Activated naive CD4-positive, alpha-beta T cell treated with anti-CD3 and anti-CD28 coated beads, Interleukin-2, amount 50 U/mL, for 24 hours (primary cell): ENCODE measurements around the gene STRBP.

ENCODE experiments used
- H3K27ac Mint-ChIP-seq: one replicate; pipeline ENCODE4 v1.8.0; 2021; ENCODE audit warnings: mild to moderate bottlenecking, mixed read lengths
- H3K27me3 Mint-ChIP-seq: one replicate; pipeline ENCODE4 v1.8.0; 2021; ENCODE audit warnings: mixed read lengths
- H3K36me3 Mint-ChIP-seq: one replicate; pipeline ENCODE4 v1.8.0; 2021; ENCODE audit warnings: mixed read lengths
- H3K4me1 Mint-ChIP-seq: one replicate; pipeline ENCODE4 v1.8.0; 2021; ENCODE audit warnings: mixed read lengths
- H3K4me3 Mint-ChIP-seq: one replicate; pipeline ENCODE4 v1.8.0; 2021; ENCODE audit warnings: mild to moderate bottlenecking, mixed read lengths
- H3K9me3 Mint-ChIP-seq: one replicate; pipeline ENCODE4 v1.8.0; 2021; ENCODE audit warnings: mixed read lengths

STRBP gene

GRCh38 chr9:123120131-123120530 is 148.3 kb downstream of the STRBP start:
- H3K27ac Mint-ChIP-seq = no peak overlapping the region
- H3K27me3 Mint-ChIP-seq = no peaks in the 10 kb centered on the region

GRCh38 chr9:123119566-123119965 is 148.8 kb downstream of the STRBP start:
- H3K4me1 Mint-ChIP-seq = peaks cover 8% of the 10 kb centered on the region
- H3K4me3 Mint-ChIP-seq = no peak overlapping the region
- H3K9me3 Mint-ChIP-seq = no peaks in the 10 kb centered on the region
- no peaks in the 10 kb centered on the region for H3K27me3 Mint-ChIP-seq
- no peak overlapping the region for H3K27ac Mint-ChIP-seq
- H3K36me3 Mint-ChIP-seq = peaks cover 3% of the 10 kb centered on the region

More at GRCh38 chr9:123120131-123120530, 148.3 kb downstream of the STRBP start:
- no peaks in the 10 kb centered on the region for H3K9me3 Mint-ChIP-seq
- peaks cover 3% of the 10 kb centered on the region for H3K36me3 Mint-ChIP-seq
- H3K4me3 Mint-ChIP-seq = no peak overlapping the region
- peaks cover 8% of the 10 kb centered on the region for H3K4me1 Mint-ChIP-seq

DNA sequence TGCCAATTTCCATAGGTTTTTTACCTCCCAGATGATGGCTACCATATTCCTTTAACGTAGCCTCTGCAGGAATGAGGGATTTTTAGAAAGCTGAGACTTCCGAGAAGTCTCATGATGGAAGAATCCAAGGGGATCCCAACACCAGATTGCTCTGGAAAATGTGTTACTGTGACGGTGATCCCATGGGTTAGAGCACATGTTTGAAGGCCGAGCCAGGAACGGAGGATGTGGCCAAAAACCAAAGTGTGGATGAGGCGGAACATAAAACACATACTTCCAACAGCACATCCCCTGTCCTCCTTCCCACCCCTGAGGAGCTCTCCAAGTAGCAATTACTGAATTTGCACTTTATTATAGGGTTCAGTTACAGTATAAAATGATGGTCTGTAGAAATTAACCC is 152.3 kb downstream of the STRBP start:
- H3K36me3 Mint-ChIP-seq = no peaks in the 10 kb centered on the region
- H3K27ac Mint-ChIP-seq = peak overlapping the region; percentile 5

GRCh38 chr9:123115146-123115913 is 153.1 kb downstream of the STRBP start:
- Mint-ChIP-seq H3K9me3 (no peaks in the 10 kb centered on the region), H3K27ac (peak overlapping the region; percentile 38), H3K27me3 (no peaks in the 10 kb centered on the region), H3K4me3 (no peak overlapping the region), H3K36me3 (no peaks in the 10 kb centered on the region), H3K4me1 (peaks cover 20% of the 10 kb centered on the region)

More for the DNA sequence above, 152.3 kb downstream of the STRBP start:
- H3K27me3 Mint-ChIP-seq = no peaks in the 10 kb centered on the region
- H3K9me3 Mint-ChIP-seq = no peaks in the 10 kb centered on the region
- H3K4me3 Mint-ChIP-seq = no peak overlapping the region
- peaks cover 19% of the 10 kb centered on the region for H3K4me1 Mint-ChIP-seq

GRCh38 chr9:123113185-123113584 is 155.2 kb downstream of the STRBP start:
- Mint-ChIP-seq H3K27me3 (no peaks in the 10 kb centered on the region), H3K4me1 (peaks cover 20% of the 10 kb centered on the region), H3K36me3 (no peaks in the 10 kb centered on the region), H3K27ac (peak overlapping the region; percentile 89), H3K4me3 (no peak overlapping the region), H3K9me3 (no peaks in the 10 kb centered on the region)

DNA sequence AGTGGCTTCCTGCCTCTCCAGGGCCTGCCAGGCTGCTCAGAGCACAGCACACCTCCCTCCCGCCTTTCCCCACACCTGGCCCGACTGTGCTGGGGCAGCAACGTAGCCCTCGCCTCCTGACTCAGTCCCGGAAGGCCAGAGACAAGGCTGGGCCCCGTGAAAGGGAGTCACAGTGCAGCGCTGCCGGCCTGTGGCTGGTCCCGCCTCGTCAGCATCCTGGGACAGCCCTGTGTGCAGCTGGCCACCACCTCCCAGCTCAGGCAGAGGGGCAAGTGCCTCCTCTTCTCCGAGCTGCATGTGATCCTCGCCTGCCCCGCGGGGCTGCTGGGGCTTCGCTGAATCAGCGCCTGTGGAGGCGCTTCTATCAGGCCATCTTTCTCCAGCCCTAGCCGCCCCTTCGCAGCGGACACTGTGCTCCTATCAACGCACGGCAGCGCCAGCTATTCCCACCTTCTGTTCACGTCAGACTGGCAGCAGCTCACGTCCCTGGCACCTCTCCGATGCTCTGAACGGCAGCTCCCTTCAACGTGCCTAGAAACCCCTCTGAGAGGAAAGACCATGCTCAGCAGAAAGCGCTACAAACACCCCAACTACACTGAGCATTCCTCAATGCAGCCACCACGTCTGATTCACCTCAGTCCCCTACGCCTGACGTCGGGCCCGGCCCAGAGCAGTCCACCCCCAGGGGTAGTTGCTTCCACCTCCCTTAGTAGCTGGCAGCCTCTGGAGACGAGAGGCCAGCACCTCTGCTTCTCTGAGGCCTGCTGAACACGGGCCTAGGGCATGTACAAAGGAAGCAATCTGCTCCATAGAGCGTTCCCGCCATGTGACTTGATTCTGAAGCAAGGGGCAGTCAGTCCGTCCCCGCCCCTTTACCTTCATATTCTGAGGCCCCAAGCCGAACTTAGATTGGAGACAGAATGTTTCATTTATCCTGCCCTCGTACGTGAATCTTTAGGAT is 156.1 kb downstream of the STRBP start:
- H3K4me1 Mint-ChIP-seq = peaks cover 20% of the 10 kb centered on the region
- no peaks in the 10 kb centered on the region for H3K27me3 Mint-ChIP-seq
- no peak overlapping the region for H3K4me3 Mint-ChIP-seq
- H3K27ac Mint-ChIP-seq = peak overlapping the region; percentile 51
- no peaks in the 10 kb centered on the region for H3K36me3 Mint-ChIP-seq
- H3K9me3 Mint-ChIP-seq = no peaks in the 10 kb centered on the region

- peaks cover 20% of the 10 kb centered on the region for H3K4me1 Mint-ChIP-seq
- peaks cover 2% of the 10 kb centered on the region for H3K36me3 Mint-ChIP-seq
- H3K27ac Mint-ChIP-seq = peak overlapping the region; percentile 14
- H3K27me3 Mint-ChIP-seq = no peaks in the 10 kb centered on the region
- no peak overlapping the region for H3K4me3 Mint-ChIP-seq
- no peaks in the 10 kb centered on the region for H3K9me3 Mint-ChIP-seq
These were observed 156.9 kb downstream of the STRBP start for GRCh38 chr9:123111427-123112014.

GRCh38 chr9:123109540-123110279 is 158.7 kb downstream of the STRBP start:
- no peak overlapping the region for H3K4me3 Mint-ChIP-seq
- H3K27me3 Mint-ChIP-seq = no peaks in the 10 kb centered on the region
- H3K4me1 Mint-ChIP-seq = peaks cover 20% of the 10 kb centered on the region
- H3K9me3 Mint-ChIP-seq = no peaks in the 10 kb centered on the region
- no peak overlapping the region for H3K27ac Mint-ChIP-seq
- peaks cover 2% of the 10 kb centered on the region for H3K36me3 Mint-ChIP-seq

DNA sequence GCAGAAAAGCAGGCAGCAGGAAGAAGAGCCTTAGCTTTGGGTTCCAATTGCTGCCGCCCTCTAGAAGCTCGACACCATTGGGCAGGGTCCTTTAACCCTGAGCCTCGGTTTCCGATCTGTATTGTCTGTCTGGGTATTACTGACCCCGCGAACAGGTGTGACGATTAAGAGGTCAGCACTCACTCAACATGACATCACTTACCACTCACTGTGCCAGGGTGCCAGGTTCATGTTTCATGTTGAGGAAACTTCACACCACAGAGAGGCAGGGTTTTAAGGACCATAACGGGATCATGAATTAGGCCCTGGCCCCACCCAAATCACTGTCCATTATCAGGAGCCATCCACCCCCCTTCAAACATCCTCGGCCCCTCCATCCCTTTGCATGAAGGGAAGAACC is 159.4 kb downstream of the STRBP start:
- no peak overlapping the region for H3K4me3 Mint-ChIP-seq
- H3K36me3 Mint-ChIP-seq = peaks cover 2% of the 10 kb centered on the region
- H3K4me1 Mint-ChIP-seq = peaks cover 20% of the 10 kb centered on the region
- H3K27ac Mint-ChIP-seq = no peak overlapping the region
- H3K27me3 Mint-ChIP-seq = no peaks in the 10 kb centered on the region
- no peaks in the 10 kb centered on the region for H3K9me3 Mint-ChIP-seq

DNA sequence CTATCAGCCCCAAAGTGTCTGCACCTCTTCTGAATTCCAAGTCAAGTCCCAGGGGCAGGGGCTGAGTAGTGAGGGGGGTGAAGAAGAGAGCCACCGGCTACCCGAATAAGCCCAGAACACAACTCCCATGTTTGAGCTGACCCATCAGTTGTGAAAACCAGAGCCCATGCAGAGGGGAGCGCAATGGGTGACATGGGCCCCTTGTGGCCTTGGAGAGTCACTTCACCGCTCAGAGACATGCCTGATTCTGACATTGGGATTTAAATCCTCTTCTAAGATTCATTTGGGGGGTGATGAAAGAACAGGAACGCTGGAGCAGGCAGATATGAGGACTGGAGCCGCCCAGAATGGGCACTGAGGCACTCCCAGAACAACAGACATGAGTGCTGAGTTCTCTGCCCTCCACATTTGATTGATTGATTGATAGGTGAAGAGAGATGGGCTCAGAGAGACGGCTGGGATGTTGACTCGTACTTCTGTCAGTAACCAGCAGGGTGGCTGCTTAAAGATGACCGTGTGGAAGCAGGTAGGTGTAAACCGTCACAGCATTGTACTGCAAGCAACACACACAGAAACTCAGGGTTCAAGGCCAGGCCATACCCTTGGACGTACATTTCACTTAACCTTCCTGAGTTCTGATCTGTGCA is 160.6 kb downstream of the STRBP start:
- H3K9me3 Mint-ChIP-seq = no peaks in the 10 kb centered on the region
- peaks cover 2% of the 10 kb centered on the region for H3K36me3 Mint-ChIP-seq
- H3K4me1 Mint-ChIP-seq = peaks cover 19% of the 10 kb centered on the region
- no peaks in the 10 kb centered on the region for H3K27me3 Mint-ChIP-seq
- no peak overlapping the region for H3K4me3 Mint-ChIP-seq
- H3K27ac Mint-ChIP-seq = peak overlapping the region; percentile 59

DNA sequence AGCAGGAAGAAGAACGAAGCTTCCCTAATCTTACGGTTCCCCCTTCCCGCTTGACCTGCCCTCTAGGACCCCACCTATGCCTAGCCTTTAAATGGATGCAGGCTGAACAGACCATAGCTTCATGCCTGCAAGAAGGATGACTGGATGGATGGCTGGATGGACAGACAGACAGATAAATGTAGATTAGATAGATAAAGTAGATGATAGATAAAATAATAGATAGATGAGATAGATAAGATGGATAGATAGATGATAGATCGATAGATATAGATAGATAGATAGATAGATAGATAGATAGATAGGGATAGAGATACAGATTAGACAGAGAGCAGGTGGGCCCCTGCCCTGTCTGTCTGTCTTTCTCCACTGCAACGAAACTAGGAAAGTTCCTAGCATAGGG is 162.9 kb downstream of the STRBP start:
- H3K4me1 Mint-ChIP-seq = no peaks in the 10 kb centered on the region
- H3K36me3 Mint-ChIP-seq = peaks cover 2% of the 10 kb centered on the region
- no peaks in the 10 kb centered on the region for H3K9me3 Mint-ChIP-seq
- no peak overlapping the region for H3K27ac Mint-ChIP-seq
- H3K27me3 Mint-ChIP-seq = no peaks in the 10 kb centered on the region
- no peak overlapping the region for H3K4me3 Mint-ChIP-seq

DNA sequence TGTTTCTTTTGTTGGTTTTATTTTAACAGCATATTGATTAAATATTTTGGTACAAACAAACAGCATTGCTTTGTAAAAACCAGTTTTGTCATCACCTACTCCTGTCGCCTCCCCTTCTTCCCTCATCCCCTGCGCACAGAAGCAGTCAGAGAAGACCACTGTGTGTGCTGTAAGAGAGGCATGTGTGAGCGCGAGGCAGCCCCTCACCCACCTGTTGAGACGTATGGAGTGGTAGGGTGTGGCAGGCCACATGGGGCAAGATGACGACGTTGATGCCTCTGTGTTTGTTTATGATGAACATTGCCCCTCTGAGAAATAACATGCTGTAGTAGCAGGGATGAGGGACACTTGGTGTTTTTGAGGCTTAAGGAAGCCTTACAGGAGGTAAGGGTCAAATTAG is 163.6 kb downstream of the STRBP start:
- Mint-ChIP-seq H3K27me3 (no peaks in the 10 kb centered on the region), H3K27ac (no peak overlapping the region), H3K9me3 (no peaks in the 10 kb centered on the region), H3K4me3 (no peak overlapping the region), H3K36me3 (peaks cover 2% of the 10 kb centered on the region), H3K4me1 (no peaks in the 10 kb centered on the region)

GRCh38 chr9:123102375-123103113 is 165.8 kb downstream of the STRBP start:
- H3K27me3 Mint-ChIP-seq = no peaks in the 10 kb centered on the region
- no peaks in the 10 kb centered on the region for H3K9me3 Mint-ChIP-seq
- peaks cover 2% of the 10 kb centered on the region for H3K36me3 Mint-ChIP-seq
- H3K4me1 Mint-ChIP-seq = no peaks in the 10 kb centered on the region
- H3K27ac Mint-ChIP-seq = no peak overlapping the region
- H3K4me3 Mint-ChIP-seq = no peak overlapping the region

DNA sequence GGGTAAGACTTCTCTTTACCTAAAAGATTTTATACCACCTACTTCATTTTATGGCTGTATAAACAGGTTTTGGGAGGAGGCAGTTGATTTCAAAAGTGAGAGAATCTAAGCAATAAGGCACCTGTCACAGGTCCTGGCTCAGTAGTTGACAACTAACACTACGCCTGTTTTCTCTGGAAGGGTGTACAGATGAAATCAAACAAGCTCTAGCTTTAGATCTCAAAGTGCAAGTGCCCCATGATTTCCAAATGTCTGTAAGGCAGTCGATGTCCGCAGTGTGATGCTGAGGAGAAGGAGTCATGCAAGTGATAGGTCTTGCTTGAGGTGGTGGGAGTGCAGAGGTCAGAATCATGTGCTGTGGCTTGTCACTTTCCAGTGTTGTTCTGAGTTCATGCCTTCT is 168.8 kb downstream of the STRBP start:
- Mint-ChIP-seq H3K9me3 (no peaks in the 10 kb centered on the region), H3K4me1 (no peaks in the 10 kb centered on the region), H3K4me3 (no peak overlapping the region), H3K27ac (no peak overlapping the region), H3K36me3 (no peaks in the 10 kb centered on the region), H3K27me3 (no peaks in the 10 kb centered on the region)
